NCI-H1694 treated with DMSO at 0.1 percent for 48 hours (cell line): ENCODE results near the gene MT1H.

Experiments used
- DNase-seq: peaks from one replicate; lab custom pipeline; 2025; lab: John Stamatoyannopoulos, UW

MT1H gene

DNA sequence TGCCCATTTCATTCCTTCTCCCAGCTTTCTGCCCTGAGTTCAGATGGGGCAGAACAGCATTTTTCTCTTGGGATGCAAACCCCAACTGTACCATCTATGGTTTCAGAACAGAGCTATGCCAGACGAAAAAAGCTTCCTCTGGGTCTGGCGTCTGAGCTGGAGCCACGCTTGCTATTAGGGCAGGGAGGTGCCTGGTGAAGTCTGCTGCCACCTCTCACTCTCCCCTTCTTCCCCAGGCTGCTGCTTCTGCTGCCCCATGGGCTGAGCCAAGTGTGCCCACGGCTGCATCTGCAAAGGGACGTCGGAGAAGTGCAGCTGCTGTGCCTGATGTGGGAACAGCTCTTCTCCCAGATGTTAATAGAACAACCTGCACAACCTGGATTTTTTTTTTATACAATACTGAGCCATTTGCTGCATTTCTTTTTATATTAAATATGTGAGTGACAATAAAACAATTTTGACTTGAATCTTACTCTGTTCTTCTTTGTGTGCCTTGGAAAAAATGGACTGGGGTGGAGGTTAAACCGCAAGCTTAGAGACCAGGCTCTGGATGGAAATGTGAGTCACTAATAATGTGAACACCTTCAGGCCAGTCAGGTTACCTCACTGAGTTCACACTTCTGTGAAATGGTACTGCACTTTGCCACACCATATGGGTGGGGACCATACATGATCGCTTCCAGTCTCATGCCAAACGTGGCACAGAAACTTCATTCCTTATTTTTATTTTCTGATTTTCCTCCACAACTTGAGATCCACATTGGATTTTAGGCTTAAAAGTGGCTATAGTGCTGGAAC lies 32.8 kb upstream of the MT1H start:
- no peak for DNase-seq

DNA sequence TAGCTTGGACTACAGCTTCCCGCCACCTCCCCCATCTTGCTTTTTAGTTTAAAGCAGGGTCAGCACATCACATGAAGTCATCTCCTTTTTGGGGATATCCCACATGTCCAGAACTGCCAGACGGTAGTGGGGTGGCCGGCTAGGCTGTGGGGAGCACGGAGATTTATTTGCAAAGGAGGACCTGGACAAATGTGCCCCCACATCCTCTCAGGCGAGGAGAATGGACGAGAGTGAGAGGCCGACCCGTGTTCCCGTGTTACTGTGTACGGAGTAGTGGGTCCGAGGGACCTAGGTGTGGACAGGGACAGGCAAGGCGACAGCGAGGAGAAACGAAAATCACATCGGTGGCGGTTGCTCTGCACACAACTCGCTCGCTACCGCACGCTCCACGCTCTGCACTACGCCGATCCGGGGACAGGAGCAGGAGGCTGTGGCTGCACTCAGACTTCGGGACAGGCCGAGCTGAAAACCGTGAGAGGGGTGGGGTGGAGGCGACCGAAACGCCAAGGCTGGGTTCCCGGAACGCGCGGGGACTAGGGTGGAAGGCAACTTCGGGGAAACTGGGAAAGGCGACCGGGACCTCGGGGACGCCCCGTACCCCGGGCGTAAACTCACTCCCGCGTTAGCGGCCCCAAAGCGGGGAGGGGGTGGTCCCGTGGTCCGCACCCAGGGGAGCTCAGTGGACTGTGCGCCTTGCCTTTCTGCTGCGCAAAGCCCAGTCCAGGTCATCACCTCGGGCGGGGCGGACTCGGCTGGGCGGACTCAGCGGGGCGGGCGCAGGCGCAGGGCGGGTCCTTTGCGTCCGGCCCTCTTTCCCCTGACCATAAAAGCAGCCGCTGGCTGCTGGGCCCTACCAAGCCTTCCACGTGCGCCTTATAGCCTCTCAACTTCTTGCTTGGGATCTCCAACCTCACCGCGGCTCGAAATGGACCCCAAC lies 31.5 kb upstream of the MT1H start, which contains the start of gene MT1A:
TSS of gene MT1A (plus strand) at position 853 of the 937 bp plus-strand sequence. CDS start at position 926, 73 bp downstream.
- DNase-seq: no peak

DNA sequence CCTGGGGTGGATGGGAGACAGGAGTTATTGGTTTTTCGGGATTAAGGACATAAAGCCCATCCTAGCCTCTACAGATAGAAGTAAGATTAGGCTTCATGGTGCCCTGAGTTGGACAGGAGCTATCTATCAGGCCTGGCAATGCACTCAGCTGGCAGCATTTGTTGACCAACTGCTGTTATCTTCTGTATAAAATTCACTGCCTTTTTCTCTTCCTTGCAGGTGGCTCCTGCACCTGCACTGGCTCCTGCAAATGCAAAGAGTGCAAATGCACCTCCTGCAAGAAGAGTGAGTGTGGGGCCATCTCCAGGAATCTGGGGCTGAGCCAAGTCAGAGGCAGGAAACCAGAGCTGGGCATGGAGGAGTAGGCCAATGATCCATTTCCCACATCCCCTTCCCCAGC lies 30.6 kb upstream of the MT1H start:
- DNase-seq: no peak

- no peak for DNase-seq
Observed at GRCh38 chr16:56640076-56640475, 29.5 kb upstream of the MT1H start.

GRCh38 chr16:56641166-56641565 lies 28.4 kb upstream of the MT1H start:
- DNase-seq: no peak

- no peak for DNase-seq
Observed at GRCh38 chr16:56643080-56643778, 26.4 kb upstream of the MT1H start.

DNA sequence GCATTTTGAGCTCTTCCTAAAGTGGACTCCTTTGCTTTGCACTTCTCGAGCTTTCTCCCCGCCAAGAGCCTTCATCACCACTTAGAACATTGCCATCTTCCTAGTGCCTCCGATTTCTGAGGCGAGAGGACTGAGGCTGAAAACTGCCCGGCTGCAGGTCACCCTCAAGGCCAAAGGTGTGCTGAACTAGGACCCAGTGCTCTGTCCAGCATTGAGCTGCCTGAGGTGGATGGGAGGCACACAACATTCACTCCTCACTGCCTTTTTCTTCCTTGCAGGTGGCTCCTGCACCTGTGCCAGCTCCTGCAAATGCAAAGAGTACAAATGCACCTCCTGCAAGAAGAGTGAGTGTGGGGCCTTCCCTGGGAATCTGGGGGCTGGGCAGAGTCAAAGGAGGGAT lies 25.8 kb upstream of the MT1H start:
- DNase-seq: no peak

DNA sequence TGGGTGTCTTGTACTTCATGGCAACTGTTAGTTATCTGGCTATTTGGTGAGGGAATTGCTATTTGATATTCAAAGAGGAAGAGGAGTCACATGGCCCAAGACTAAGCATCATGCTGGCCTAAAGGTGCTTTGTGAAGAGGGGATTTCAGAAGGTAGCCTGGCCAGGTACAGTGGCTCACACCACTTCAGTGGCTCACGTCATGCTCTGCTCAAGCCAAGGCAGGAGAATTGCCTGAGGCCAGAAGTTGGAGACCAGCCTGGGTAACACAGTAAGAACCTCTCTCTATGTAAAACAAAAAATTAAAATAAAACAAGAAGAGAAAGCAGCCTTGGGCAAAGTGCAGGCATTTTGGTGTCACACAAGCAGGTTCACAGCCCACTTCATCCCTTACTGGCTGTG lies 24.3 kb upstream of the MT1H start:
- no peak for DNase-seq

DNA sequence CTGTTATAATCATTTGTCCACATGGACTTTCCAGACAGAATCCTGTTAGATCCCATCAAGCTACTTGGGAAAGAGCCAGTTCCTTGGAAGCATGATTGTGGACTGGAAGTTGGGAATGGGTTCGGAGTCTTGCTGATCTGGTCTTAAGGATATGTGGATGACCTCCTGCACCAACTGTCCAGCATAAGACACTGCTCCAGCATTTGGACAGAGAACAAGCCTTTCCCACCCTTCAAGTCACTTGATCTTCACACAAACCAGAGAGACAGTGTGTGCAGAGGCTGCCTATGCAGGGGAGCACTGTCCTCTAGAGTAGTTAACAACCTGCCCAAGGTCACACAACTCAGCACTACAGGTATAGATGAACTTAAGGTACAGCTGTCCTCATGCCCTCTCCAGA lies 23.8 kb upstream of the MT1H start:
- no peak for DNase-seq

DNA sequence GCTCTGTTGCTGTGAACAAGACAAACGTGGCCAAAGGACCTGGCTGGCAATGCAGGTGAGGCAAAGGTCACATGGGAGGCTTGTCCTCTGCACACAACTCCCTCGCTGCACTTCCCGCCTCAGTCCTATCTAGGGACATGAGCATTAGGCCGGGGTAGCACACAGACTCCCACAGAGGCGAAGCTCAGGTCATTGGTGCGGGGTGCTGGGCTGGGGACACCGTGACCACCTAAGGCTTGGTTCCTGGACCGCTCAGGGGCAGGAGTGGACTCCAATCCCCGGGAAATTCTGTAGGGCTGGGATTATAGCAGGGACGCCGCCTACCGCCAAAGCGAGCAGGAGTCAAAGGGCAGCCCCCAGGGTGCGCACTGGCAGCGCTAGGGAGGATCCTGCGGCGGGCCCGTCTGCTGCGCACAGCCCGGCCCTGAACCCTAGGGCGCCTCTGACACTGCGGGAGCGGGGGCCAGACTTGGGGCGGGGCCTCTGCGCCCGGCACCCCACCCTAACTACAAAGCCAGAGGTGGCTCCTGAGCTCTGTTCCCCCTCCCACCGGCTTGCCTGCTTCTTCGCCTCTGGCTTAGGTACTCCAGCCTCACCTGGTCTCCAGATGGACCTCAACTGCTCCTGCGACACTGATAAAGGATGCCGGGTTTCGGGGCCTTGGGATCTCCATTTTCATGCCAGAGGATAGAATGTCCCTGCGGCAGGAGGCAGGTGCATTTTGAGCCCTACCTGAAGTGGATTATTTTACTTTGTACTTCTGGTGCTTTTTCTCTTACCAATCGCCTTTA lies 21.8 kb upstream of the MT1H start:
- DNase-seq: no peak

DNA sequence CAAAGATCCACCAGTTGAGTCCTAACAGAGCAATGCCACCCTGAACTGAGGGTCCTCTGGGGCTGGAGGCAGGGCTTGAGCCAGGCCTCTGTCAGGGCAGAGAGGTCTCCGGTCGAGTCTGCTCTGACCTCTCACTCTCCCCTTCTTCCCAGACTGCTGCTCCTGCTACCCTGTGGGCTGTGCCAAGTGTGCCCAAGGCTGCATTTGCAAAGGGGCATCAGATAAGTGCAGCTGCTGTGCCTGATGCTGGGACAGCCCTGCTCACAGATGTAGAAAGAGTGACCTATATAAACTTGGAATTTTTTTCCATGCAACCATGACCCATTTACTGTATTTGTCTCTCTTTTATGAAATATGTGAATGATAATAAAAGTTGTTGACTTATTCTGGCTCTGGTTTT lies 20.3 kb upstream of the MT1H start:
- DNase-seq: no peak

GRCh38 chr16:56649820-56650219 lies 19.8 kb upstream of the MT1H start:
- DNase-seq: no peak

DNA sequence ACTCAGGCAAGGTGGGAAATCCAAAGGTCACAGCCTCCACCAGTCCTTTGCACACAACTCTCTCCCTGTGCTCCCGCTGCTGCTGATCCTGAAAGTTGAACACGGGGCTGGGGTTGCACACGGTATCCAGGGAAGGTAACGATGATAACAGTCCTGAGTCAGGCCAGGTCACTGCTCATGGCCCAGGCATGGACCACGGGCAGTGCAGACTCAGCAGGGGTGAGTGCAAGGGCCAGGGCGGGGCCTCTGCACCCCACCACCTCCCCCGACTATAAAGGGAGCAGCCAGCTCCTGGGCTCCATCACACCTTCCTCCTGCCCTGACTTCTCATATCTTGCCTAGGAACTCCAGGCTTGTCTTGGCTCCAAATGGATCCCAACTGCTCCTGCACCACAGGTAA lies 18.0 kb upstream of the MT1H start, which contains the start of gene MT1B:
TSS of gene MT1B (plus strand) at position 301 of the 400 bp plus-strand sequence. CDS start at position 369, 68 bp downstream.
- no peak for DNase-seq

DNA sequence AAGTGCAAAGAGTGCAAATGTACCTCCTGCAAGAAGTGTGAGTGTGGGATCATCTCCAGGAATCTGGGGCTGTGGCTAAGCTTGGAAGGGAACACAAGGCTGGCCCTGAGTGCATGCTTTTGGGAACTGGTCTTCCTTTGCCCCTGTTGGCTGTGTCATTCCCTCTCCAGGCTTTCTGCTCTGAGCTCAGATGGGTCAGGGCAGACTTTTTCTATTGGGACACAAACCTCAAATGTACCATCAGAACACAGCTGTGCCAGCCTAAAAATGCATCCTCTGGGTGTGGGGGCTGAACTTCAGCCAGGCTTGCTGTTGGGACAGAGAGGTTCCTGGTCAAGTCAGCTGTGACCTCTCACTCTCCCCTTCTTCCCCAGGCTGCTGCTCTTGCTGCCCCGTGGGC lies 17.0 kb upstream of the MT1H start:
- no peak for DNase-seq

DNA sequence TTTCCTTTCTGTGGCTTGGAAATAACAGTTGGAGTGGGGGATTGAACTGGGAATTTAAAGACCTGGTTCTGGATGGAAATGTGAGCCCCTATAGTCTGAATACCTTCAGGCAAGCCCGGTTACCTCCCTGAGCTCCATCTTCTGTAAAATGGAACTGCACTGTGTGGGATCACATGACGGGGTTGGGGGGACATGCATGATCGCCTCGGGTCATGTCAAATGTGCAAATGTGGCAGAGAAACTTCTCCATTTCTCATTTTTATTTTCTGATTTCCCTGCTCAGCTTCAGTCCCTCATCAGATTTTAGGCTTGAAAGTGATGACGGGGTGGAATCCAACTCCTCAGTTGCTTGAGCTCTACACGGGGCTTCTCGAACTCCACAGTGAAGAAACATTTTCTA lies 16.4 kb upstream of the MT1H start:
- DNase-seq: no peak

DNA sequence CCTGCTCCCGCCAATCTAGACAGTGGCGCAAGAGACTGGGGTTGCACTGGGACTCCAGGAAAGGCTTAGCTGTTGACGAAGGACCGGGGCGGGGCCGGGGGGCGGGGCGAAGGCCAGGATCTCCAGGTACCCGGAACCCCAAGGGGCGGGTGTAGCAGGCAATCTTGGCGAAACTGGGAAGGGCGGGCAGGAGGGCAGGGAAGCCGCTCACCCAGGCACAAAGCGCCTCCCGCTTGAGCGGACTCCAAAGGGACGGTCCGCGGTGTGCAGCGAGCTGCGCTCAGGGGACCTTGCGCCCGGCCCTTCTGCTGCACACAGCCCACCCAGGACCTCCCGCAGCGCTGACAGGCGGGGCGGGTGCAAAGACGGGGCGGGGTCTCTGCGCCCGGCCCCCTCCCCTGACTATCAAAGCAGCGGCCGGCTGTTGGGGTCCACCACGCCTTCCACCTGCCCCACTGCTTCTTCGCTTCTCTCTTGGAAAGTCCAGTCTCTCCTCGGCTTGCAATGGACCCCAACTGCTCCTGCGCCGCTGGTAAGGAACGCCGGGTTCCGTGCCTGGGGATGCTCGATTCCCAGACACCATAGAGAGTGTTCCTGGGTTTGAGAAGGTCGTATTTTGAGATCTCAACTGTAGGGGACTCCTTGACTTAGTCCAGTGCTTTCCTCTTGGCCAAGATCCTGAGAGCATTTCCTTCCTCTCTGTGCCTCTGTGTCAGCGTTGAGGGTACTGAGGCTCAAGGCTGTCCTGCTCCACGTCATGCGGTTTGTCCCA lies 11.9 kb upstream of the MT1H start, which contains the start of gene MT1F:
TSS of gene MT1F (plus strand) at position 405 of the 772 bp plus-strand sequence. CDS start at position 505, 100 bp downstream.
- DNase-seq: peak; percentile 52

- no peak for DNase-seq
Observed at GRCh38 chr16:56658327-56658875, 11.2 kb upstream of the MT1H start.

DNA sequence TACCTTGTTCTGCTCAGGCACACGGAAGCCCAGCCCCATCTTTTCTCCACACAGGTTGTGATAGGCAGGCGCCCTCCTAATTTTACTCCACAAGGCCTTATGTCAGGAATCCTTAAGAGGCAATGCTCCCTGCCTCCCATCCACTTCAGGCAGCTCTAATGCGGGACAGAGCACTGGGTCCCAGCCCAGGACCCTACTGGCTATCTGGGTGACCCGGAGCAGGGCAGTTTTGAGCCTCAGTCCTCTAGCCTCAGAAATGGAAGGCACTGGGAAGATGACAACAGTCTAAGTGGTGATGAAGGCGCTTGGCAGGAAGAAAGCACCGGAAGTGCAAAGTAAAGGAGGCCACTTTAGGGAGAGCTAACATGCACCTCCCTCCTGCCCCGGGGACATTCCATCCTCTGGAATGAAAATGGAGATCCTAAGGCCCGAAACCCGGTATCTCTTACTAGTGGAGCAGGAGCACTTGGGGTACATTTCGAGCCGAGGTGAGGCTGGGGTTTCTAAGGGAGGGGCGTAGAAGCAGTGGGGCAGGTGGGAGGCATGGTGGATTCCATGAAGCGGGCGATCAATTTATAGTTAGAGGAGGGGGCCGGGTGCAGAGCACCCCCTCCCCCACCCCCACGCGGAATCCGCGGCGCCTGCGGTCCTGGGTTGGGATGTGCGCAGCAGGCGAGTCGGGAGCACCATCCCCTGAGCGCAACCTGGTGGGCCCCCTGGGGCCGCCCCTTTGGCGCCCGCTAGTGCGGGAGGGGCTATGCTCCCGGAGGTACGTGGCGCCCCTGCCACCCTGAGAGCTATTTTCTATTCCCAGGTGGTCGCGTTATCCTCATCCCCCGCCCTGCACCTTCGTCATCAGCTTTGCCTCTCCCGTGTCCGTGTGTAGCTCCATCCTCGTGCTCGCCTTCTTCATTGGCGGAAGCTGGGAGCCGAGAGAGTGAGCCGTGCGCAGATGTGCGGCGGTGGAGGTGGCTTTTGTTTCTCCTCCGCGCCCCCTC lies 7.0 kb upstream of the MT1H start:
- DNase-seq: no peak

GRCh38 chr16:56664506-56664905 lies 5.1 kb upstream of the MT1H start:
- DNase-seq: no peak
